NCI-H1092 treated with DMSO at 0.1 percent for 48 hours (cell line): ENCODE data around the gene TMEM269.

Source experiments
- DNase-seq: peaks from one replicate; lab custom pipeline; 2025; lab: John Stamatoyannopoulos, UW

TMEM269 gene

GRCh38 chr1:42822800-42823392, 38.1 kb downstream of the TMEM269 start:
- no peak for DNase-seq

- DNase-seq = no peak
These were observed 39.8 kb downstream of the TMEM269 start for GRCh38 chr1:42824481-42825035.

- DNase-seq = no peak
These were observed 40.5 kb downstream of the TMEM269 start for GRCh38 chr1:42825036-42825851.

- DNase-seq = no peak
These were observed 45.8 kb downstream of the TMEM269 start for GRCh38 chr1:42830631-42831030.

- DNase-seq = no peak
These were observed 46.5 kb downstream of the TMEM269 start for GRCh38 chr1:42831273-42831672.

- no peak for DNase-seq
These were observed 48.0 kb downstream of the TMEM269 start for GRCh38 chr1:42832641-42833240.

GRCh38 chr1:42833981-42834380, 49.2 kb downstream of the TMEM269 start:
- no peak for DNase-seq

GRCh38 chr1:42834803-42835202, 50.0 kb downstream of the TMEM269 start:
- no peak for DNase-seq

GRCh38 chr1:42835422-42835821, 50.6 kb downstream of the TMEM269 start:
- no peak for DNase-seq

GRCh38 chr1:42837709-42838108, 52.9 kb downstream of the TMEM269 start:
- DNase-seq = no peak

GRCh38 chr1:42838482-42839190, 53.8 kb downstream of the TMEM269 start:
- DNase-seq = no peak

GRCh38 chr1:42841010-42841409, 56.2 kb downstream of the TMEM269 start:
- no peak for DNase-seq

- no peak for DNase-seq
These were observed 56.8 kb downstream of the TMEM269 start for GRCh38 chr1:42841440-42842147.

- no peak for DNase-seq
These were observed 59.9 kb downstream of the TMEM269 start for GRCh38 chr1:42844592-42845140.

- no peak for DNase-seq
These were observed 60.4 kb downstream of the TMEM269 start for GRCh38 chr1:42845193-42845592.

GRCh38 chr1:42845866-42846256, 61.1 kb downstream of the TMEM269 start:
- no peak for DNase-seq

GRCh38 chr1:42846257-42847110, 61.7 kb downstream of the TMEM269 start, which contains the start of gene ZNF691:
TSS of gene ZNF691 (plus strand) at chr1:42846613. CDS start at chr1:42849659, 3,046 bp downstream.
- DNase-seq = peak; percentile 98

- DNase-seq = no peak
These were observed 62.4 kb downstream of the TMEM269 start for GRCh38 chr1:42847111-42847595.

GRCh38 chr1:42847721-42848460, 63.1 kb downstream of the TMEM269 start:
- DNase-seq = no peak
